HepG2 (cell line): ENCODE measurements around the gene PHF3. TPM values are rescaled to one million over a fixed set of nuclear protein-coding genes. Genes with fewer than 3 reads are reported as not detected.
A peak's percentile ranks its signal among the peaks of the same experiment; 100 is the strongest.

Experiments
- CAMTA2 ChIP-seq: sonication (generic); formaldehyde crosslinking; IDR thresholded peaks from 2 replicates; pipeline ENCODE4 v1.4.0; 2020; ENCODE audit warnings: mild to moderate bottlenecking, missing genetic modification reagents, borderline replicate concordance
- CCAR2 ChIP-seq: fragments of 200-400 bp; formaldehyde crosslinking; optimal IDR thresholded peaks from 2 replicates; pipeline ENCODE3; 2018; ENCODE audit warnings: low read depth, mild to moderate bottlenecking, low read length, moderate library complexity
- DZIP1 ChIP-seq: sonication (generic); formaldehyde crosslinking; IDR thresholded peaks from 2 replicates; pipeline ENCODE4 v1.5.0; 2020; ENCODE audit warnings: mild to moderate bottlenecking, missing genetic modification reagents
- GATA4 ChIP-seq: sonication (generic); IDR thresholded peaks from 2 replicates; pipeline ENCODE4 v1.6.1; 2016; ENCODE audit warnings: antibody characterized with exemption, low read depth, borderline replicate concordance
- MLLT10 ChIP-seq: sonication (generic); formaldehyde crosslinking; IDR thresholded peaks from 2 replicates; pipeline ENCODE4 v1.4.0; 2020; ENCODE audit warnings: missing genetic modification reagents
- MLX ChIP-seq: IDR thresholded peaks from 2 replicates; pipeline ENCODE4 v1.6.1; 2016
- ONECUT2 ChIP-seq: sonication (generic); formaldehyde crosslinking; IDR thresholded peaks from 2 replicates; pipeline ENCODE4 v1.4.0; 2020; ENCODE audit warnings: missing genetic modification reagents
- POLR2A ChIP-seq, 2 experiments: IDR thresholded peaks; 2 replicates each; pipeline ENCODE4 v1.6.1; 2011; ENCODE audit warnings: low read depth in 2 of 2, low read length in 2 of 2, mild to moderate bottlenecking in 1 of 2, moderate library complexity in 1 of 2; ENCODE audit not compliant: insufficient read depth in 1 of 2
- POLR2G ChIP-seq: fragments of 200-400 bp; formaldehyde crosslinking; IDR thresholded peaks from 2 replicates; pipeline ENCODE4 v1.6.1; 2018; ENCODE audit warnings: mild to moderate bottlenecking, low read depth, low read length, moderate library complexity
- RARG ChIP-seq: sonication (generic); formaldehyde crosslinking; IDR thresholded peaks from 2 replicates; pipeline ENCODE4 v1.4.0; 2020; ENCODE audit warnings: low read depth, mild to moderate bottlenecking, missing genetic modification reagents
- SIN3A ChIP-seq: IDR thresholded peaks from 2 replicates; pipeline ENCODE4 v1.6.1; 2011; ENCODE audit warnings: low read depth, mild to moderate bottlenecking, control low read depth, low read length, borderline replicate concordance
- SRSF9 ChIP-seq: fragments of 200-400 bp; formaldehyde crosslinking; IDR thresholded peaks from 2 replicates; pipeline ENCODE4 v1.6.1; 2018; ENCODE audit warnings: borderline replicate concordance, mild to moderate bottlenecking, low read depth, low read length; ENCODE audit not compliant: insufficient read depth, poor library complexity, severe bottlenecking
- XBP1 ChIP-seq: sonication (generic); formaldehyde crosslinking; IDR thresholded peaks from 2 replicates; pipeline ENCODE4 v1.5.0; 2020; ENCODE audit warnings: missing genetic modification reagents
- ZBTB7A ChIP-seq: sonication (generic); formaldehyde crosslinking; IDR thresholded peaks from 2 replicates; pipeline ENCODE4 v1.8.0; 2022; ENCODE audit warnings: mild to moderate bottlenecking, missing genetic modification reagents
- ZFP36L2 ChIP-seq: sonication (generic); formaldehyde crosslinking; IDR thresholded peaks from 2 replicates; pipeline ENCODE4 v1.4.0; 2020; ENCODE audit warnings: missing genetic modification reagents
- ZNF235 ChIP-seq: sonication (generic); formaldehyde crosslinking; IDR thresholded peaks from 2 replicates; pipeline ENCODE4 v1.8.1; 2023; ENCODE audit warnings: mild to moderate bottlenecking, missing genetic modification reagents, borderline replicate concordance
- ZNF33A ChIP-seq: sonication (generic); formaldehyde crosslinking; IDR thresholded peaks from 2 replicates; pipeline ENCODE4 v1.5.1; 2020; ENCODE audit warnings: missing genetic modification reagents, mild to moderate bottlenecking, moderate library complexity, borderline replicate concordance
- ZNF616 ChIP-seq: sonication (generic); formaldehyde crosslinking; IDR thresholded peaks from 2 replicates; pipeline ENCODE4 v1.5.0; 2020; ENCODE audit warnings: low read depth, mild to moderate bottlenecking, missing genetic modification reagents
- polyA plus RNA-seq, 8 experiments: library from polyadenylated mRNA; depleted of rRNA in 3 of 8; stranded (reverse) in 7 of 8; unstranded in 1 of 8; fragments of >200 nt; fragmentation: Illumina TruSeq in 4 of 8; extraction: Trizol in 4 of 8; gene quantifications; 2 replicates each; pipeline versions ENCODE4 v1.2.1 to v1.2.3, GENCODE V29; 2011 to 2016; ENCODE audit warnings: low read depth in 4 of 8, missing spikeins in 1 of 8, mixed read lengths in 1 of 8; ENCODE audit not compliant: insufficient read depth in 1 of 8
- total RNA-seq, 5 experiments: library from RNA; depleted of rRNA; stranded (reverse); fragments of >200 nt; fragmentation: Illumina TruSeq; extraction: Trizol; gene quantifications; 2 replicates each; pipeline ENCODE4 v1.2.3, GENCODE V29; 2016; ENCODE audit warnings: low read depth in 1 of 5
- TF ChIP-seq, protein P1 (sequence below): sonication (generic); formaldehyde crosslinking; IDR thresholded peaks from 2 replicates; pipeline ENCODE4 v1.8.1; 2023; ENCODE audit warnings: missing genetic modification reagents, mild to moderate bottlenecking, borderline replicate concordance
- TF ChIP-seq, protein P2 (sequence below): sonication (generic); formaldehyde crosslinking; IDR thresholded peaks from 2 replicates; pipeline ENCODE4 v1.4.0; 2020; ENCODE audit warnings: missing genetic modification reagents, mild to moderate bottlenecking, borderline replicate concordance
- TF ChIP-seq, protein P3 (sequence below): sonication (generic); formaldehyde crosslinking; IDR thresholded peaks from 2 replicates; pipeline ENCODE4 v1.5.1; 2020; ENCODE audit warnings: mild to moderate bottlenecking, missing genetic modification reagents, moderate library complexity
- TF ChIP-seq, protein P4 (sequence below): sonication (generic); formaldehyde crosslinking; IDR thresholded peaks from 2 replicates; pipeline ENCODE4 v1.4.0; 2020; ENCODE audit warnings: mild to moderate bottlenecking, missing genetic modification reagents

PHF3 gene
- total and polyA plus RNA-seq, 2 of the 13 experiments (the other 11 are each of a cell fraction or from before 2014, with no cell fraction given): 19.8 to 70.4 TPM

DNA sequence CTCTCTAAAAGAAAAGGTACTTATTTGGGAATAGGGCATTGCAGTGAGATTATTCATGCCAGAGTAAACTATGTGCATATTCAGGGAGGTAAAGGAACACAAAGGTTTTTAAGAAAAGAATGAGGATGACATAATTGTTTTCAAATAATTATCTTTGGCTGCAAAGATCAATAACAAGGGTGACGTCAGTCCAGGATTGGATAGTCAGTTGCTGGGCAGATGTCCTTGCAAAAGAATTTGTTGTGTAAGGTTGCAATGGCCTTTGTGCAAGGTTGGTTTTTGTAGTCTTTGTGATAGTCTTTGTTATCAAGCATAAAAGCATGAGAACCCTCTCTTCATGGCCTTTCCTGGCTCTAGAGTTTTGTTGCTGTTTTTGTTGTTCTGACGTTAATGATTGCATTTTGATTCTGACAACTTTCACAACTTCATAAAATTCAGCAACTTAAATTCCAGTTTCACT, 45.6 kb upstream of the PHF3 start (continued):
- TF ChIP-seq, protein P1, sequence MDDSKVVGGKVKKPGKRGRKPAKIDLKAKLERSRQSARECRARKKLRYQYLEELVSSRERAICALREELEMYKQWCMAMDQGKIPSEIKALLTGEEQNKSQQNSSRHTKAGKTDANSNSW (CRISPR knock-in tag): no peak
- TF ChIP-seq XBP1 (CRISPR knock-in tag) (no peak), GATA4 (no peak; the same call in 1 of the 2 replicates), DZIP1 (CRISPR knock-in tag) (no peak), ZNF33A (CRISPR knock-in tag) (no peak), ZNF235 (CRISPR knock-in tag) (no peak), MLLT10 (CRISPR knock-in tag) (no peak), MLX (CRISPR knock-in tag) (peak; percentile 69), ZFP36L2 (no peak), ONECUT2 (CRISPR knock-in tag) (peak; percentile 93), POLR2G (no peak), SRSF9 (no peak), SIN3A (no peak), ZNF616 (CRISPR knock-in tag) (no peak), CAMTA2 (no peak), POLR2A (IDR thresholded peaks at IDR 0.05; ENCODE audit: insufficient read depth in 1 of 2, low read depth in 2 of 2, low read length in 2 of 2) (no peak), CCAR2 (no peak), ZBTB7A (CRISPR knock-in tag) (no peak), RARG (CRISPR knock-in tag) (no peak)
- TF ChIP-seq, protein P2, sequence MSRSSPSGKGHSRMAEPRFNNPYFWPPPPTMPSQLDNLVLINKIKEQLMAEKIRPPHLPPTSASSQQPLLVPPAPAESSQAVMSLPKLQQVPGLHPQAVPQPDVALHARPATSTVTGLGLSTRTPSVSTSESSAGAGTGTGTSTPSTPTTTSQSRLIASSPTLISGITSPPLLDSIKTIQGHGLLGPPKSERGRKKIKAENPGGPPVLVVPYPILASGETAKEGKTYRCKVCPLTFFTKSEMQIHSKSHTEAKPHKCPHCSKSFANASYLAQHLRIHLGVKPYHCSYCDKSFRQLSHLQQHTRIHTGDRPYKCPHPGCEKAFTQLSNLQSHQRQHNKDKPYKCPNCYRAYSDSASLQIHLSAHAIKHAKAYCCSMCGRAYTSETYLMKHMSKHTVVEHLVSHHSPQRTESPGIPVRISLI (CRISPR knock-in tag): peak; percentile 3; the same call in 1 of the 2 replicates
- TF ChIP-seq, protein P3, sequence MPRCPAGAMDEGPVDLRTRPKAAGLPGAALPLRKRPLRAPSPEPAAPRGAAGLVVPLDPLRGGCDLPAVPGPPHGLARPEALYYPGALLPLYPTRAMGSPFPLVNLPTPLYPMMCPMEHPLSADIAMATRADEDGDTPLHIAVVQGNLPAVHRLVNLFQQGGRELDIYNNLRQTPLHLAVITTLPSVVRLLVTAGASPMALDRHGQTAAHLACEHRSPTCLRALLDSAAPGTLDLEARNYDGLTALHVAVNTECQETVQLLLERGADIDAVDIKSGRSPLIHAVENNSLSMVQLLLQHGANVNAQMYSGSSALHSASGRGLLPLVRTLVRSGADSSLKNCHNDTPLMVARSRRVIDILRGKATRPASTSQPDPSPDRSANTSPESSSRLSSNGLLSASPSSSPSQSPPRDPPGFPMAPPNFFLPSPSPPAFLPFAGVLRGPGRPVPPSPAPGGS (CRISPR knock-in tag): no peak
- TF ChIP-seq, protein P4, sequence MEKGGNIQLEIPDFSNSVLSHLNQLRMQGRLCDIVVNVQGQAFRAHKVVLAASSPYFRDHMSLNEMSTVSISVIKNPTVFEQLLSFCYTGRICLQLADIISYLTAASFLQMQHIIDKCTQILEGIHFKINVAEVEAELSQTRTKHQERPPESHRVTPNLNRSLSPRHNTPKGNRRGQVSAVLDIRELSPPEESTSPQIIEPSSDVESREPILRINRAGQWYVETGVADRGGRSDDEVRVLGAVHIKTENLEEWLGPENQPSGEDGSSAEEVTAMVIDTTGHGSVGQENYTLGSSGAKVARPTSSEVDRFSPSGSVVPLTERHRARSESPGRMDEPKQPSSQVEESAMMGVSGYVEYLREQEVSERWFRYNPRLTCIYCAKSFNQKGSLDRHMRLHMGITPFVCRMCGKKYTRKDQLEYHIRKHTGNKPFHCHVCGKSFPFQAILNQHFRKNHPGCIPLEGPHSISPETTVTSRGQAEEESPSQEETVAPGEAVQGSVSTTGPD (CRISPR knock-in tag): no peak
